ENCODE measurements around the gene OBI1. TPM values are rescaled to one million over a fixed set of nuclear protein-coding genes. Genes with fewer than 3 reads are reported as not detected.

The OBI1 gene
- total and polyA plus RNA-seq, 9 of the 15 experiments (the other 6 are each of a cell fraction or from before 2014, with no cell fraction given): 8.7 to 18.4 (median 14.2) TPM

DNA sequence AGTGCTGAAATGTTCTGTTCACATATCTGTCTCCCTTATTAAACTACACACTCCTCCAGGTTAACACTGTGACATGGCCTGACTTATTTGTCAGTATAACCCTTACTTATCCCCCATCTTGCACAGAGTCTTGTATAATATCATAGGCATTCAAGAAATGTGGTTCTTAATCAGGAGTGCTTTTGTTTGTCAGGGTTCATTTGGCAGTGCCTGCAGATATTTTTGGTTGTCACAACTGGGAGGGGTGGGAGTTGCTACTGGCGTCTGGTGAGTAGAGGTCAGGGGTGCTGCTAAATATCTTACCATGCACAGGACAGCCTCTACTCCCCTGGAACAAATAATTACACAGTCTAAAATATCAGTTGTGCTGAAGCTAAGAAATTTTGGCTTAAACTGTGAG is 20.4 kb upstream of the OBI1 start:
- WGBS (ENCODE audit: insufficient coverage, low coverage, missing lambda C conversion rate): 0% methylated on average over 1 of the region's 1 CpG
- FAIRE-seq (no peak), DNase-seq (ENCODE audit: extremely low read depth in 1 of 4, low spot score in 3 of 4) (no peak)

More for the DNA sequence above, 20.4 kb upstream of the OBI1 start:
- H3K9me3 ChIP-seq (replicated peaks; ENCODE audit: control insufficient read depth, insufficient read depth, low read depth, low read length): no peaks in the 10 kb centered on the region
- in situ Hi-C loops (cut with MboI) (no loop called here), intact Hi-C loops (cut with micrococcal nuclease) (loop anchor here (10.0 kb wide), 1 partner anchor 545 kb away; no protein-coding TSS in a partner anchor)
- no peaks in the 10 kb centered on the region for H3K36me3 ChIP-seq (ENCODE audit: control insufficient read depth, insufficient read depth, low read length)
- ChIA-PET POLR2A (no interaction called here), CTCF (ENCODE audit: low intra/inter-chr PET ratio) (no interaction called here)
- no peaks in the 10 kb centered on the region for H3K79me2 ChIP-seq (ENCODE audit: control insufficient read depth, insufficient read depth, low read length)
- H3K4me1 ChIP-seq (replicated peaks in 1 of 2; ENCODE audit: control insufficient read depth in 2 of 2, insufficient read depth in 2 of 2, low read length in 2 of 2): no peaks in the 10 kb centered on the region
- H3K27ac ChIP-seq (ENCODE audit: extremely low read depth, low read depth, low read length): no peak overlapping the region
- no peaks in the 10 kb centered on the region for H4K20me1 ChIP-seq (replicated peaks; ENCODE audit: control insufficient read depth, insufficient read depth, low read length)
- no peak overlapping the region for H3K4me2 ChIP-seq (ENCODE audit: insufficient read depth, low read length)
- no peak overlapping the region for H3K4me3 ChIP-seq
- peaks cover 0 to 4% of the 10 kb centered on the region in 2 experiments; a peak in 2 of 5 replicates for H3K27me3 ChIP-seq (ENCODE audit: control insufficient read depth in 2 of 2, insufficient read depth in 2 of 2, low read length in 2 of 2)
- TF ChIP-seq KAT2B (IDR thresholded peaks at IDR 0.05; ENCODE audit: low read depth, low read length): no peak
- TF ChIP-seq, protein P1, sequence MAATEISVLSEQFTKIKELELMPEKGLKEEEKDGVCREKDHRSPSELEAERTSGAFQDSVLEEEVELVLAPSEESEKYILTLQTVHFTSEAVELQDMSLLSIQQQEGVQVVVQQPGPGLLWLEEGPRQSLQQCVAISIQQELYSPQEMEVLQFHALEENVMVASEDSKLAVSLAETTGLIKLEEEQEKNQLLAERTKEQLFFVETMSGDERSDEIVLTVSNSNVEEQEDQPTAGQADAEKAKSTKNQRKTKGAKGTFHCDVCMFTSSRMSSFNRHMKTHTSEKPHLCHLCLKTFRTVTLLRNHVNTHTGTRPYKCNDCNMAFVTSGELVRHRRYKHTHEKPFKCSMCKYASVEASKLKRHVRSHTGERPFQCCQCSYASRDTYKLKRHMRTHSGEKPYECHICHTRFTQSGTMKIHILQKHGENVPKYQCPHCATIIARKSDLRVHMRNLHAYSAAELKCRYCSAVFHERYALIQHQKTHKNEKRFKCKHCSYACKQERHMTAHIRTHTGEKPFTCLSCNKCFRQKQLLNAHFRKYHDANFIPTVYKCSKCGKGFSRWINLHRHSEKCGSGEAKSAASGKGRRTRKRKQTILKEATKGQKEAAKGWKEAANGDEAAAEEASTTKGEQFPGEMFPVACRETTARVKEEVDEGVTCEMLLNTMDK (IDR thresholded peaks at IDR 0.05; ENCODE audit: borderline replicate concordance, insufficient read depth, low read depth, low read length, poor library complexity, severe bottlenecking): no peak
- TF ChIP-seq ZSCAN32 (CRISPR knock-in tag; IDR thresholded peaks at IDR 0.05): no peak
- TF ChIP-seq, protein P2, sequence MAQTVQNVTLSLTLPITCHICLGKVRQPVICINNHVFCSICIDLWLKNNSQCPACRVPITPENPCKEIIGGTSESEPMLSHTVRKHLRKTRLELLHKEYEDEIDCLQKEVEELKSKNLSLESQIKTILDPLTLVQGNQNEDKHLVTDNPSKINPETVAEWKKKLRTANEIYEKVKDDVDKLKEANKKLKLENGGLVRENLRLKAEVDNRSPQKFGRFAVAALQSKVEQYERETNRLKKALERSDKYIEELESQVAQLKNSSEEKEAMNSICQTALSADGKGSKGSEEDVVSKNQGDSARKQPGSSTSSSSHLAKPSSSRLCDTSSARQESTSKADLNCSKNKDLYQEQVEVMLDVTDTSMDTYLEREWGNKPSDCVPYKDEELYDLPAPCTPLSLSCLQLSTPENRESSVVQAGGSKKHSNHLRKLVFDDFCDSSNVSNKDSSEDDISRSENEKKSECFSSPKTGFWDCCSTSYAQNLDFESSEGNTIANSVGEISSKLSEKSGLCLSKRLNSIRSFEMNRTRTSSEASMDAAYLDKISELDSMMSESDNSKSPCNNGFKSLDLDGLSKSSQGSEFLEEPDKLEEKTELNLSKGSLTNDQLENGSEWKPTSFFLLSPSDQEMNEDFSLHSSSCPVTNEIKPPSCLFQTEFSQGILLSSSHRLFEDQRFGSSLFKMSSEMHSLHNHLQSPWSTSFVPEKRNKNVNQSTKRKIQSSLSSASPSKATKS (CRISPR knock-in tag; IDR thresholded peaks at IDR 0.05): no peak
- TF ChIP-seq, protein P3, sequence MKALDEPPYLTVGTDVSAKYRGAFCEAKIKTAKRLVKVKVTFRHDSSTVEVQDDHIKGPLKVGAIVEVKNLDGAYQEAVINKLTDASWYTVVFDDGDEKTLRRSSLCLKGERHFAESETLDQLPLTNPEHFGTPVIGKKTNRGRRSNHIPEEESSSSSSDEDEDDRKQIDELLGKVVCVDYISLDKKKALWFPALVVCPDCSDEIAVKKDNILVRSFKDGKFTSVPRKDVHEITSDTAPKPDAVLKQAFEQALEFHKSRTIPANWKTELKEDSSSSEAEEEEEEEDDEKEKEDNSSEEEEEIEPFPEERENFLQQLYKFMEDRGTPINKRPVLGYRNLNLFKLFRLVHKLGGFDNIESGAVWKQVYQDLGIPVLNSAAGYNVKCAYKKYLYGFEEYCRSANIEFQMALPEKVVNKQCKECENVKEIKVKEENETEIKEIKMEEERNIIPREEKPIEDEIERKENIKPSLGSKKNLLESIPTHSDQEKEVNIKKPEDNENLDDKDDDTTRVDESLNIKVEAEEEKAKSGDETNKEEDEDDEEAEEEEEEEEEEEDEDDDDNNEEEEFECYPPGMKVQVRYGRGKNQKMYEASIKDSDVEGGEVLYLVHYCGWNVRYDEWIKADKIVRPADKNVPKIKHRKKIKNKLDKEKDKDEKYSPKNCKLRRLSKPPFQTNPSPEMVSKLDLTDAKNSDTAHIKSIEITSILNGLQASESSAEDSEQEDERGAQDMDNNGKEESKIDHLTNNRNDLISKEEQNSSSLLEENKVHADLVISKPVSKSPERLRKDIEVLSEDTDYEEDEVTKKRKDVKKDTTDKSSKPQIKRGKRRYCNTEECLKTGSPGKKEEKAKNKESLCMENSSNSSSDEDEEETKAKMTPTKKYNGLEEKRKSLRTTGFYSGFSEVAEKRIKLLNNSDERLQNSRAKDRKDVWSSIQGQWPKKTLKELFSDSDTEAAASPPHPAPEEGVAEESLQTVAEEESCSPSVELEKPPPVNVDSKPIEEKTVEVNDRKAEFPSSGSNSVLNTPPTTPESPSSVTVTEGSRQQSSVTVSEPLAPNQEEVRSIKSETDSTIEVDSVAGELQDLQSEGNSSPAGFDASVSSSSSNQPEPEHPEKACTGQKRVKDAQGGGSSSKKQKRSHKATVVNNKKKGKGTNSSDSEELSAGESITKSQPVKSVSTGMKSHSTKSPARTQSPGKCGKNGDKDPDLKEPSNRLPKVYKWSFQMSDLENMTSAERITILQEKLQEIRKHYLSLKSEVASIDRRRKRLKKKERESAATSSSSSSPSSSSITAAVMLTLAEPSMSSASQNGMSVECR (CRISPR knock-in tag; IDR thresholded peaks at IDR 0.05): no peak
- no peak for TF ChIP-seq ZNF184 (CRISPR knock-in tag; IDR thresholded peaks at IDR 0.05)
- no peak for TF ChIP-seq NFATC3 (IDR thresholded peaks at IDR 0.05)
- no peak for TF ChIP-seq POLR2H (tag; IDR thresholded peaks at IDR 0.05; ENCODE audit: low read depth)
- no peak for TF ChIP-seq CREBBP (IDR thresholded peaks at IDR 0.05; ENCODE audit: low read depth, low read length)
- TF ChIP-seq TARDBP (IDR thresholded peaks at IDR 0.05): no peak
- TF ChIP-seq, protein P4, sequence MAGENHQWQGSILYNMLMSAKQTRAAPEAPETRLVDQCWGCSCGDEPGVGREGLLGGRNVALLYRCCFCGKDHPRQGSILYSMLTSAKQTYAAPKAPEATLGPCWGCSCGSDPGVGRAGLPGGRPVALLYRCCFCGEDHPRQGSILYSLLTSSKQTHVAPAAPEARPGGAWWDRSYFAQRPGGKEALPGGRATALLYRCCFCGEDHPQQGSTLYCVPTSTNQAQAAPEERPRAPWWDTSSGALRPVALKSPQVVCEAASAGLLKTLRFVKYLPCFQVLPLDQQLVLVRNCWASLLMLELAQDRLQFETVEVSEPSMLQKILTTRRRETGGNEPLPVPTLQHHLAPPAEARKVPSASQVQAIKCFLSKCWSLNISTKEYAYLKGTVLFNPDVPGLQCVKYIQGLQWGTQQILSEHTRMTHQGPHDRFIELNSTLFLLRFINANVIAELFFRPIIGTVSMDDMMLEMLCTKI (IDR thresholded peaks at IDR 0.05; ENCODE audit: partially characterized antibody): no peak
- no peak for TF ChIP-seq HCFC1 (IDR thresholded peaks at IDR 0.05; ENCODE audit: low read depth, low read length)
- no peak for TF ChIP-seq ATF7 (IDR thresholded peaks at IDR 0.05)
- no peak for TF ChIP-seq ZNF263 (CRISPR knock-in tag; IDR thresholded peaks at IDR 0.05; ENCODE audit: borderline replicate concordance)
- no peaks in the 10 kb centered on the region for H3K9me1 ChIP-seq (ENCODE audit: control insufficient read depth, insufficient read depth, low read length)
- no peak for ATAC-seq
- no peak overlapping the region for H2AFZ ChIP-seq (ENCODE audit: low read depth, low read length)
- BruUV-seq (replicated peaks): no TSS peak
- no peak overlapping the region for H3K9ac ChIP-seq (ENCODE audit: insufficient read depth in 1 of 2, low read depth in 2 of 2, low read length in 2 of 2)

Measured in K562 (cell line).